ENCODE measurements around the gene RGL1.

GRCh38 chr1:183783342-183783741 lies 21.6 kb upstream of the RGL1 start:
- TF ChIP-seq CTCF (IDR thresholded peaks at IDR 0.05) (no peak), POLR2A (IDR thresholded peaks at IDR 0.05) (no peak)
